Osteoblast (primary cell): Measurements from ENCODE around the gene HSD17B1. TPM values are rescaled to one million over a fixed set of nuclear protein-coding genes. Genes with fewer than 3 reads are reported as not detected.
A peak's percentile ranks its signal among the peaks of the same experiment; 100 is the strongest.

Experiments
- DNase-seq: peaks from one replicate; pipeline ENCODE4 v3.0.0; 2011; ENCODE audit warnings: low spot score, mixed read lengths; ENCODE audit not compliant: insufficient read length; ENCODE audit errors: missing footprints
- H2AFZ ChIP-seq: 2 replicates; pipeline ENCODE4 v1.6.0; 2011; ENCODE audit warnings: mild to moderate bottlenecking, low read length
- H3K27ac ChIP-seq: 2 replicates; pipeline ENCODE4 v1.5.1; 2011; ENCODE audit warnings: mild to moderate bottlenecking, low read depth, low read length, moderate library complexity
- H3K27me3 ChIP-seq: 2 replicates; pipeline ENCODE4 v1.6.0; 2012; ENCODE audit warnings: mild to moderate bottlenecking, control low read depth, inconsistent platforms, low read length, moderate library complexity; ENCODE audit not compliant: insufficient read depth
- H3K36me3 ChIP-seq: 2 replicates; pipeline ENCODE4 v1.5.1; 2011; ENCODE audit warnings: mild to moderate bottlenecking, low read length, control low read depth, moderate library complexity; ENCODE audit not compliant: insufficient read depth
- H3K4me1 ChIP-seq: 2 replicates; pipeline ENCODE4 v1.5.1; 2011; ENCODE audit warnings: mild to moderate bottlenecking, low read length, control low read depth, moderate library complexity; ENCODE audit not compliant: insufficient read depth
- H3K4me2 ChIP-seq: 2 replicates; pipeline ENCODE4 v1.6.0; 2011; ENCODE audit warnings: mild to moderate bottlenecking, low read length; ENCODE audit not compliant: insufficient read depth
- H3K4me3 ChIP-seq: fragments of 200-600 bp; sonication (generic); 3 replicates; pipeline ENCODE4 v1.5.1; 2012; ENCODE audit warnings: mild to moderate bottlenecking, low read length, inconsistent platforms; ENCODE audit not compliant: insufficient read depth
- H3K79me2 ChIP-seq: 2 replicates; pipeline ENCODE4 v1.6.0; 2012; ENCODE audit warnings: mild to moderate bottlenecking, low read length, control low read depth, inconsistent platforms; ENCODE audit not compliant: insufficient read depth
- H3K9me3 ChIP-seq: 2 replicates; pipeline ENCODE4 v1.5.1; 2011; ENCODE audit warnings: low read depth, low read length, control low read depth
- H4K20me1 ChIP-seq: 2 replicates; pipeline ENCODE4 v1.6.0; 2012; ENCODE audit warnings: mild to moderate bottlenecking, low read length, control low read depth; ENCODE audit not compliant: insufficient read depth
- total RNA-seq: library from RNA; depleted of rRNA; stranded (reverse); fragments of >200 nt; gene quantifications from 2 replicates; pipeline ENCODE4 v1.2.3, GENCODE V29; 2012
- TF ChIP-seq, protein P1 (sequence below): IDR thresholded peaks from 2 replicates; pipeline ENCODE4 v1.5.1; 2011; ENCODE audit warnings: mild to moderate bottlenecking, low read depth, low read length, moderate library complexity; ENCODE audit errors: extremely low read depth

Gene HSD17B1
- total RNA-seq, 1 donor = 1.1 TPM

DNA sequence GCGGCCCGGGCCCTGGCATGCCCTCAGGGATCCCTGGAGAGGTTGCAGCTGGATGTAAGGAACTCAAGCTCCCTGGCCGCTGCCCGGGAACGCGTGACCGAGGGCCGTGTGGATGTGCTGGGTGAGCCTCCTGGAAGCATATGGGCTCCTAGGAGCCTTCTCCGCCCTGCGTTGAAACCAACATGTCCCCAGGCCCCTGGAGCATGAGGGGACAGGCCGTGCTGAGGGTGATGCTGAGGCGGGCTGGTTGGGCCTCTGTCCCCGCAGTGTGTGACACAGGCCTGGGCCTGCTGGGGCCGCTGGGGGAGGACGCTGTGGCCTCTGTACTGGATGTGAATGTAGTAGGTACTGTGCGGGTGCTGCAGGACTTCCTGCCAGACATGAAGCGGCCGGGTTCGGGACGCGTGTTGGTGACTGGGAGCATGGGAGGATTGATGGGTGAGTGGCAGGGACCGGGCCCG lies 5.7 kb upstream of the HSD17B1 start:
- Histone ChIP-seq H3K9me3 (no peaks in the 10 kb centered on the region), H3K27ac (no peak overlapping the region), H4K20me1 (peaks cover 4% of the 10 kb centered on the region), H3K27me3 (no peaks in the 10 kb centered on the region), H3K36me3 (peaks cover 19% of the 10 kb centered on the region), H3K4me3 (no peak overlapping the region), H3K79me2 (no peaks in the 10 kb centered on the region), H2AFZ (no peak overlapping the region), H3K4me2 (no peak overlapping the region), H3K4me1 (no peaks in the 10 kb centered on the region)
- TF ChIP-seq, protein P1, sequence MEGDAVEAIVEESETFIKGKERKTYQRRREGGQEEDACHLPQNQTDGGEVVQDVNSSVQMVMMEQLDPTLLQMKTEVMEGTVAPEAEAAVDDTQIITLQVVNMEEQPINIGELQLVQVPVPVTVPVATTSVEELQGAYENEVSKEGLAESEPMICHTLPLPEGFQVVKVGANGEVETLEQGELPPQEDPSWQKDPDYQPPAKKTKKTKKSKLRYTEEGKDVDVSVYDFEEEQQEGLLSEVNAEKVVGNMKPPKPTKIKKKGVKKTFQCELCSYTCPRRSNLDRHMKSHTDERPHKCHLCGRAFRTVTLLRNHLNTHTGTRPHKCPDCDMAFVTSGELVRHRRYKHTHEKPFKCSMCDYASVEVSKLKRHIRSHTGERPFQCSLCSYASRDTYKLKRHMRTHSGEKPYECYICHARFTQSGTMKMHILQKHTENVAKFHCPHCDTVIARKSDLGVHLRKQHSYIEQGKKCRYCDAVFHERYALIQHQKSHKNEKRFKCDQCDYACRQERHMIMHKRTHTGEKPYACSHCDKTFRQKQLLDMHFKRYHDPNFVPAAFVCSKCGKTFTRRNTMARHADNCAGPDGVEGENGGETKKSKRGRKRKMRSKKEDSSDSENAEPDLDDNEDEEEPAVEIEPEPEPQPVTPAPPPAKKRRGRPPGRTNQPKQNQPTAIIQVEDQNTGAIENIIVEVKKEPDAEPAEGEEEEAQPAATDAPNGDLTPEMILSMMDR = no peak
- peak; percentile 83 for DNase-seq

DNA sequence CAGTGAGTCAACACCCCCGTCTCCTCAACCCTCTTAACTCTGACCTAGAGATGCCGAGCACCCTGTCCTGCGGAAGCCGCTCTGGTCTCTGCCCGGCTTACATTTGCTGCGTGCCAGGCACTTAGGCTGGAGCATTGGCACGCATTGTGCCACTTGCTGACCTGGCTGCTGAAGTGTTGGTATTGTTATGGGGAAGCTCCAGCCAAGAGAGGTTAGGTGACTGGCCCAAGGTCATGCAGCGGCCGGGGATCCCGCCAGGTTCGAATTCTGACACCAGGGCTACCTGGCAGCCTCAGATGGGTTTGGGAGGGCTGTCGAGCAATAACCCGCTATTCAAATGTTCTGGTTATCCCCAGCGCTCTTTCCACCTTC lies 5.0 kb upstream of the HSD17B1 start:
- TF ChIP-seq, protein P1 = no peak
- H2AFZ ChIP-seq = no peak overlapping the region
- H4K20me1 ChIP-seq = peaks cover 4% of the 10 kb centered on the region
- H3K36me3 ChIP-seq = peaks cover 17% of the 10 kb centered on the region
- H3K4me3 ChIP-seq = no peak overlapping the region
- no peaks in the 10 kb centered on the region for H3K79me2 ChIP-seq
- H3K4me1 ChIP-seq = no peaks in the 10 kb centered on the region
- no peak overlapping the region for H3K4me2 ChIP-seq
- DNase-seq = peak; percentile 50
- H3K9me3 ChIP-seq = no peaks in the 10 kb centered on the region
- no peaks in the 10 kb centered on the region for H3K27me3 ChIP-seq
- no peak overlapping the region for H3K27ac ChIP-seq

DNA sequence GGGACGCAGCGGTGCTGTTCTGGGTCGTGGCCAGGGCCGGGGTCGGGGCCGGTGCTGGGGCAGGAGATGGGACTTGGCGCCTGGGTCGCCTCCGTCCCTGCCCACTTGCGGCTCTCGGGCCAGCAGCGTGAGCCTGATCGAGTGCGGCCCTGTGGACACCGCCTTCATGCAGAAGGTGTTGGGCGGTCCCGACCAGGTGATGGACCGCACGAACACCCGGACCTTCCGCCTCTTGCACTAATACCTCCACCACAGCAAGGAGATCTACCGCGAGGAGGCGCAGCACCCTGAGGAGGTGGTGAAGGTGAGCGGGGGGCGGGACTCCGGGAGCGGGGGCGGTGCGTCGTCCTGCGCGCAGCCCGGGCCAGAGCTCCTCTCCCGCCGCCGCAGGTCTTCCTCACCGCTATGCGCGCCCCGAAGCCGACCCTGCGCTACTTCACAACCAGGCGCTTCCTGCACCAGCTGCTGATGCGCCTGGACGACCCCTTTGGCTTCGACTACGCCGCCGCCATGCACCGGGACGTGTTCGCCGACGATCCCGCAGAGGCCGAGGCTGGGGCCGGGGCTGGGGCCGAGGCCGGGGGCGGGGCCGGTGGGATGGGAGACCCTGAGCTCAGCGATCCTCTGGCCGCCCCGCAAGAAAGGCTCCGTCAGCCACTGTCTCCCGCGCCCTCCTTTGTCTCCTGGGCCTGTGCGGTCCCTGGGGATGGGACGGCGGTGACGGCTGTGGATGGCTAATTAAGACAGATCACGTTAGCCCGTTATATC lies 4.5 kb upstream of the HSD17B1 start:
- Histone ChIP-seq H3K4me3 (peak overlapping the region; percentile 28), H3K4me2 (peak overlapping the region; percentile 23)
- peak; percentile 90 for DNase-seq

More for the DNA sequence above, 4.5 kb upstream of the HSD17B1 start:
- H3K9me3 ChIP-seq = no peaks in the 10 kb centered on the region
- peaks cover 4% of the 10 kb centered on the region for H4K20me1 ChIP-seq
- no peak overlapping the region for H3K27ac ChIP-seq
- TF ChIP-seq, protein P1 = no peak
- H3K27me3 ChIP-seq = no peaks in the 10 kb centered on the region
- H3K36me3 ChIP-seq = peaks cover 11% of the 10 kb centered on the region
- H3K79me2 ChIP-seq = no peaks in the 10 kb centered on the region
- H3K4me1 ChIP-seq = no peaks in the 10 kb centered on the region
- no peak overlapping the region for H2AFZ ChIP-seq
